GM18526 (cell line): ENCODE results near the gene WASL.

Experiments
- POLR2A ChIP-seq: IDR thresholded peaks from 3 replicates; pipeline ENCODE4 v1.6.1; 2011; ENCODE audit not compliant: insufficient read length; ENCODE audit errors: extremely low read depth

Gene WASL

DNA sequence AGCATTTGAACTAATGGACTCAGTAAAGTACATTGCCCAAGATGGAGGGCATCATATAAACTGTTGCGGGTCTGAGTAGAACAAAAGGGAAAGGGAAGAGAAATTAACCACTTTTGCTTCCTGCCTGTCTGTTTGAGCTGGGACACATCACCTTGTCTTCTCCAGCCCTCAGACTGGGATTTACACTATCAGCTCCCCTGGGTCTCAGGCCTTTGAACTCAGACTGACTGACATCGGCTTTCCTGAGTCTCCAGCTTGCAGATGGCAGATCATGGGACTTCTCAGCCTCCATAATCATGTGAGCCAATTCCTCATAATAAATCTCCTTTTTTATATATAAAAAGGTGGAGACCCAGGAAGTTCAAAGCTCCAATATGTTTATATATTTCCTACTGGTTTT, 23.0 kb upstream of the WASL start:
- no peak for TF ChIP-seq POLR2A

DNA sequence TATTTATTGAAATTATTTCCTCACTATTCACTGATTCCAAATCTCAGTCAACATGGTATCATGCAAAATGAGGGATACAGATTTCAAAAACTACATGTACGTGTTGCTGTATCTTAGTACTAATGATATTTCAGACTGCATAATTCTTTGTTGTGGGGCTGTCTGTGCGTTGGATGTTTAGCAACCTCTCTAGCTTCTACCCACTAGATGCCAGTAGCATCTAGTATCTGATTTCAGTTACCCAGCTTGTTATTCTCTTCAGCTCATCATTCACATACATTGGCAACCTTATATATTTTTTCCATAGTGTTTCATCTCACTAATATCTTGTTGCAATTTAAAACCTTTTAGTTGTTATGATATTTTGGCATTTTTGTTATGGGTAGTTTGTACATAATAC, 22.5 kb upstream of the WASL start:
- TF ChIP-seq POLR2A = no peak

DNA sequence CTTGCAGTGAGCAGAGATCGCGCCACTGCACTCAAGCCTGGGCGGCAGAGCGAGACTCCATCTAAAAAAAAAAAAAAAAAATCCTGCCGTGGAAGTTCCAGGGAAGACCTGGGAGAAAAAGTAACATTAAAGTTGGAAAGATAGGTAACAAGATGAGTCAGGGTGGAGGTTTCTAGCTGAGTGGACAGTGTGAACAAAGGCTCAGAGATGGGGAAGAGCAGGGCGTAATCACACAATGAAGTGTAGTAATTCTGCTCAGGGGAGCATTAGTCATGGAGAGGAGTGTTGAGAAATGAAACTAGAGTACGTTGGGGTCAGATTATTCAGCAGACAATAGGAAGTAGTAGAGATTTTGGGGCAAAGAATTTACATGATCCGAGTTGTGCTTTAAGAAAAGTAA, 21.6 kb upstream of the WASL start:
- no peak for TF ChIP-seq POLR2A

DNA sequence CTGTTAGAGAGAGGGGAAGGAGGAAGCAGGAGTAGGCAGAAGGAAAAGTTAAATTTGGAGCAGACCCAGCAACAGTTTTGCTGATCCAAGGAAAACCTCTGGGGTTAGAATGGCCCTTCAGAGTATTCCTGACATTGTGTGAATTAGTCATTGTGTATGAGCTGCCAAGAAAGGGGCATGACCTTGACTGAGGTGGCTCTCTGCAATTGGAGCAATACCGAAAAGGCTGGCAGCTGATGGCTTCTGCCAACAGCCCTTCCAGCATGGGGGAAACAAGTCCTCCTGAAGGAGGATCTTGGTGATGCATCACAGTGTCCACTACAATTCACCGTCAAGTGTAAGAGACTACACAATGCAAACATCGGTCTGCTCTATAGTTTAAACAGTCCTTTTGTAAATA, 20.6 kb upstream of the WASL start:
- TF ChIP-seq POLR2A = no peak

DNA sequence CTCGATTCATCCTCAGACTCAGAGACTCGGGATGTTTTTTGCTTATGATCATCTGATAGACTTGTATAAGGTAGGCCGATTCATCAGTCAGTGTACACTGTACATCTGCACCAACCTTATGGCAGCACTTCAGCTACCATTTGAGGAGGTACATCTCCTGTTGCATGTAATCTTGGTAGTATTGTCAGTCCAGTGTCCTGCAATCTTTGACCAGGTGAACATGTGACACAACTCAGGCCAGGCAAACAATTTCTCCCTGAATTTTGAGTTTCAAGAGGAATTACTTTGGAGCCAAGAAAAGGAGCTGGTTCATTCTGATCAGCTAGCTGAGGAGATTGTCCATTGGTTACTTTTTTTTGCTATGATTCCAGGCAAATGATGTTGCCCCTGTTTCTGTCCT, 19.7 kb upstream of the WASL start:
- no peak for TF ChIP-seq POLR2A

DNA sequence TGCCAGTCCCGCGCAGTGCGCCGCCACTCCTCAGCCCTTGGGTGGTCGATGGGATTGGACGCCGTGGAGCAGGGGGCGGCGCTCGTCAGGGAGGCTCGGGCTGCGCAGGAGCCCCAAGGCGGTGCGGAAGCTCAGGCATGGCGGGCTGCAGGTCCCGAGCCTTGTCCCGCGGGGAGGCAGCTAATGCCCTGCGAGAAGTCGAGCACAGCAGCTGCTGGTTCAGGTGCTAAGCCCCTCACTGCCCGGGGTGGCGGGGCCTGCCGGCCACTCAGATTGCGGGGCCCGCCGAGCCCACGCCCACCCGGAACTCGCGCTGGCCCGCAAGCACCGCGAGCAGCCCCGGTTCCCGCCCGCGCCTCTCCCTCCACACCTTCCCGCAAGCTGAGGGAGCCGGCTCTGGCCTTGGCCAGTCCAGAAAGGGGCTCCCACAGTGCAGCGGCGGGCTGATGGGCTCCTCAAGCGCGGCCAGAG, 14.4 kb upstream of the WASL start:
- TF ChIP-seq POLR2A = no peak

DNA sequence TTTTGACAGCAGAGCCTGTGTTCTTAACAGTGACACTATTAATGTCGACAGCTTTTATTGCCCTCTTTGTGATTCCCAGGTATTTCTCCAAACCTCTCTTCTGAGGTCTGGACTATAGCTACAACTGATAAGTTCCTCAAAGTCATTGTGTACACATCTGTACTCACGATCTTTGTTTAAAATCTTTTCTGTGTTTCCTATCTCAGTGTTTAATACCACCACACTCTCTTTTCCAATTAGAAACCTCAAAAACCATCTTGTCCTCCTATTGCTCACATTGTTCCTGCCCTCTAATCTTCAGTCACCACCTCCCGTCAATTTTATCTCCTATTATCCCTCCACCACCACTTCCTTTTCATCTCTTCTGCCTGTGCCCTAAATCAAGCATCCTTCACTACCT, 12.9 kb upstream of the WASL start:
- TF ChIP-seq POLR2A = no peak

DNA sequence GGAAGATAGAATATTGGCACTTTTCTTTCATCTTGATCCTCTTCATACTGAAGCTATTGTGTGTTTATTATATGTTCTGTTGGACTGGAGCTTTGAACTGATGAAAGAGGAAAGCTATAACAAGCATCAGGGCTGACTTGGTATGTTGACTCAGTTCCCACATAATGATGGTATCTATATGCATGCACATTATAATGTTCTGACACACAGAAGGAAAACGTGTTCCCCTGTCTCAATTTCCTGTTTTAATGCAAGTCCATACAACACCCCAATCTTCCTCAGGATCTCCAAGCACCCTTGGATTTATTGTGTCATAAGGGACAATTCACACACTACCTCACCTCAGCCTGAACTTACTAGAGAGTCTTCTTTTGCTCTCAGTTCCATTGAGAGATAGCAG, 8.3 kb upstream of the WASL start:
- no peak for TF ChIP-seq POLR2A

DNA sequence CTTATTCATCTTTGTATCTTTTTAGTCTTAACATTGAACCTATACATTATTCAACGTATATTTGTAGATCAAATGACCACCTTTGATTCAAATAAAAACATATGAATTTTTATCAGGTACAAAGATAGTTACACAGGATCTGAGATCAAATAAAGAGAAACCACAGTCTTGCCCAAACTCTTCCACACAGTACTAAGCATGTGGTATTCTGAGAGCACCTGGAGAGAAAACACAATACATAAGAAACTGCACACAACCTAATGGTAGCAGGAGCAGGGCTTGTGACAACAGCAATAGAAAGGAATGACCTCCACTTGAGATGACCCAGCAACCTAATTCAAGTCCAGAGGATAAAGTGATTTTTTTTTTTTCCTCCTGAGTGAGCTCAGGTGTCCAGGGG, 6.5 kb upstream of the WASL start:
- TF ChIP-seq POLR2A = no peak

DNA sequence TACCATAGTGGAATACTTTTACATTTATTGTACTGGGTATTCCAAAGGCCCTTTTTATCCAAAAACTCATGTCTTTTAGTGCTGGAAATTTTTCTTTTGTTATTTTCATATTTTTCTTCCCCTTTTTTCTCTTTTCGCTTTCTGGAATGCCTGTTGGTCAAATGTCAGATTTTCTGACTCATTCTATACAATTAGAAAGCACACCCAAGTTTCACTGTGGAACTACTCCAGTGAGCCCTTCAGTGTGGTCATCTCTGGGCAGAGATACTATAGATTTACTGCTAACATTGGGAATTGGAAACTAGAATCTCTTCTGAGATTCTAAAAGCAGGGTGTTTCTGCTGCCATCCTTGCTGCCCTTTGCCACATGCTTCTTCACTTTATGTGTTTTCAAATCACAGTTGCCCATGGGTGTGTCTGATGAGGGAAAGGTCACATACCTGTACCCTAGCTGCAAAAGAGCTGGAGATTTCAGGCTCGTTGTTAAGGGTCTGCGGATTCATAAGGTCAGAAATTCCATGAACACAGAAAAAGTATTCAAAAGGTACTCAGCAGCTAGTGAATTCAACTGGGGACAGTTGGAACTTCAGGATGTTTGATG, 5.6 kb upstream of the WASL start:
- no peak for TF ChIP-seq POLR2A

DNA sequence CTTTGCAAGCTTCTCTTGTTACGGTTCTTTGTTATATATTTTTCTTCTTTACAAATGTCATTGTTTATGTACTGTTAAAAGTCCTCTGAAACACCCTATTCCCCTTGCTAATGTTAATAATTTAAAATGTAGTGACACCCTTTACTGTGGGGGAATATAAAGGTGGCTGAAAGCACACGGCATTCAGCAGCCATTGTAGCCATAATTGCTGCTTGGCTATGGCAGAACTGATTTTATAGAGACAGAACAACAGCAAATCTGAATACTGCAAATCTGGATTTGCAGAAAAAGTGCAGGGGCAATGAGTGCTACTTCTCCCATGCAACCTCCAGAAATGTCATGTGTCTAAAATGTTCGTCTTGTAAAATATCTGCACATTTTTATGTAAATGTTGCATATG, 3.7 kb upstream of the WASL start:
- no peak for TF ChIP-seq POLR2A

DNA sequence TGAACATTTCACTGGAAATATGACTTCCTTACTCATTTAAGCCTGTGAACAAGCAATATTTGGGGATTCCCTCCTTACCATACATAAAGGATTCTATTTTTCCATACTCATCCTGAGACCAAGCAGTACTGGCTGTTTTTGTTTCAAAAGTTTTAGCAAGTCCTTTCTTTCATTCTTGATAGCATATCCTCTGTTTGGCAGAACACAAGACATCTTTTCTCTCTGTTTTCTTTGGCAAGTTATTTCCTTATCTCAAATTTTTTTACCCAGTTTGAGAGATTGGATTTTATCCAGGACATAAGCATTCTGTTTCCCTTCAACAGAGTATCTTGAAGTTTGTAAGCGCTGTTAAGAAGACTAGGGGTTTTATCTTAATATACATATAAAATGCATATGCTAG, 3.0 kb upstream of the WASL start:
- no peak for TF ChIP-seq POLR2A

DNA sequence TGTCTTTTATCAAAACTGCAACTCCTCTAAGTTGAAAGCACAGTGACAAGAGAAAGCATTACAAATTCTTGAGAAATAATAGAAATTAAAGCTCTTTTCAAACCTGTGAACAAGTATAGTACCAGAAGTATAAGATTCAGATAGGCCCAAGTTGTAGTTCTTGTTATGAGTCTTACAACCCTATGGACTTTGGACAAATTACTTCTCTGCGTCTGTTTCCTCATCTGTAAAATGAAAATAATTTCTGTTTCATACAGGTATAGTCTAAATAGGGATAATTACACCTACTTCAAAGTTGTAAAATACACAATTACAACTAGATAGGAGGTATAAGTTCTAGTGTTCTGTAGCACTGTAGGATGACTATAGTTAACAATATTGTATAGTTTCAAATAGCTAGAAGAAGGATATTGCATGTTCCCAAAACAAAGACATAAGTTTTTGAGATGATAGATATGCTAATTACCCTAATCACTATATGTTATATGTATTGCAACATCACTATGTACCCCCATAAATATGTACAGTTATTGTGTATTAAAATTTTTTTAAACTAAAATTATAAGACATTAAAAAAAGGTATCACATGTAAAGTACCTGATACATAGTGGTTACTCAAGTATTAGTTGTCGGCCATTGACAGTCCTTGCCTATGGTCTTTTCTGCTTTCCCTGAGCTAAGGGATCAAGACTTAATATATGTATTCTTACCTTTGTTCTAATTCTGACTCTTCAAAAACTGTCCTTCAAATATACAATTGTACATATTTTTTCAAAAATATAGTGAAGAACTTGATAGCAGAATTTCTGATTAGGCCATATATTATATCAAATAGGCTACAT, 1.8 kb upstream of the WASL start:
- TF ChIP-seq POLR2A = no peak

DNA sequence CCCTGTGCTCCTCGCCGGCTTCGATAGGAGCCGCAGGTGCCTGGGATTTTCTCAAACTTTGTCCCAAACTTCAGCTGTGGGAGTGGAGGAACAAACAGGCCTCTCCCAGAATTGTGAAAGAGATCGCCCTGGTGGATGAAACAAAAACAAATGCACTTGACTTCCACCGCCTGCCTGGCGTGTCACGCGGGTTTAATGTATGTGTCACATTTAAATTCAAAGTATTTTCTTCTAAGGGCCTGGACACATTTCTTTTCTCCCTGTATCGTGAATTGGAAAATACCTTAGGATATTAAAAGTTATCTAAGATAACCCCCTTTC, 694 bp upstream of the WASL start:
- no peak for TF ChIP-seq POLR2A

DNA sequence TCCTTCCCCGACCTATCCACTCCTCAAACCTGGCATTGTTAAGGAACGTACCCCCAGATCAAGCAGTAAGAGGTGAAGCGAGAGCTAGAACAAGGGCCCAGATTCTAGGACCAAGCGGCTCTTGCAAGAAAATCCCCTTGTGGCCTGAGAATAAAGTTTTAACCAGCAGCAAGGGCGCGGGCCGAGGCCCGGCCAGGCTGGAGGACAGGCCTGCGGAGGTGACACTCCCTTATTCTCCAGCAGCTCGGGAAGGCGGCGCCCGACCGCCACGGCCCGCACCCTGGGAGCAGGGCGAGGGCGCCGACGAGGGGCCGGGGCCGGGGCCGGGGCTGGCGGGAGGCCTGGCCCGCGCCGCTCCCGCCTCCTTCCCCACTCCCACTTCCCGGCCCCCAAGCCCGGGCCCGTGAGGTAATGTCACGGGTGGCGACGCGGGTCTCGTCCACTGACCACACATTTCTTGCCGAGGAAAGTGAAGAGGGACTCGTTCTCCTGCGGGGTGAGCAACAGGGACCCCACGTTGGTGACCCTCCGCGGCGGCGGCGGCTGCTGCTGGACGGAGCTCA, 551 bp downstream of the WASL start:
- TF ChIP-seq POLR2A = no peak

DNA sequence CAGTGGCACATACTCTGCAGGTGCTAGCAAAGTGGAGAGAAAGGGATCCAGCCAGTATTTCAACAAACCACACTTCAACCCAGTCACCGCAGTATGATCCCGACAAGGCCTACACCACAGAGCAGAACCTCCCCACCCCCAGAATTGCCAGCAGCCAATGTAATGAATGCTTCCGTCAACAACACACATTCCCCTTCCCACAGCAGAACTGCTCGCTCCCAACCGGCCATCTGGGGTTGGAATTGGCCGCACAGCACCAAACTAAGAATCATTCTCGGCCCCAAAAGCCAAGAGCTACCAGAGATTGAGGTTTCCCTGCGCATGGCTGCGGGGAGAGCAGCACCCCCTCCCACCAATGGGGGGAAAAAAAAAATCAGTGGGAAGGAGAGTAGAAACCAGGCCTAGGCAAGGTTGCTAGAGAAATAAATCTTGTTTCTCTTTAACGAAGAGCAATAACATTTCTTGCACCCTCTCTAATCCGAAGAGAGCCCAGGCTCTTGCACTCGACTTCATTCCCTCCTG, 1.1 kb downstream of the WASL start:
- peak; percentile 13 for TF ChIP-seq POLR2A
